ENCODE data around the gene C7orf33.

GRCh38 chr7:148621563-148621962 lies 31.0 kb downstream of the C7orf33 start:
- no peak for TF ChIP-seq FOXJ3 (CRISPR knock-in tag; IDR thresholded peaks at IDR 0.05; ENCODE audit: borderline replicate concordance)
- TF ChIP-seq ZNF615 (CRISPR knock-in tag; IDR thresholded peaks at IDR 0.05; ENCODE audit: borderline replicate concordance), result no peak
- no peak for TF ChIP-seq CENPX (CRISPR knock-in tag; IDR thresholded peaks at IDR 0.05)
- TF ChIP-seq CTCF (CRISPR knock-in tag; IDR thresholded peaks at IDR 0.05), result no peak
- no peak for TF ChIP-seq ZNF724P (CRISPR knock-in tag; IDR thresholded peaks at IDR 0.05; ENCODE audit: borderline replicate concordance)
- TF ChIP-seq MBD4 (IDR thresholded peaks at IDR 0.05; ENCODE audit: borderline replicate concordance, low read length), result no peak
- TF ChIP-seq ATF2 (CRISPR knock-in tag; IDR thresholded peaks at IDR 0.05), result no peak
- no peak for TF ChIP-seq SUZ12 (IDR thresholded peaks at IDR 0.05; ENCODE audit: low read depth, low read length)
